GM12891 (cell line): ENCODE data around the gene FARP1.

Source experiments
- POLR2A ChIP-seq: IDR thresholded peaks from 2 replicates; pipeline ENCODE4 v1.6.1; 2011; ENCODE audit warnings: low read depth, low read length, control low read depth
- POLR2AphosphoS5 ChIP-seq: IDR thresholded peaks from 2 replicates; pipeline ENCODE4 v1.6.1; 2011; ENCODE audit warnings: low read depth, low read length, control low read depth
- SPI1 ChIP-seq: IDR thresholded peaks from 2 replicates; pipeline ENCODE4 v1.6.1; 2011; ENCODE audit warnings: low read depth, low read length, control low read depth
- TAF1 ChIP-seq: IDR thresholded peaks from 2 replicates; pipeline ENCODE4 v1.6.1; 2011; ENCODE audit warnings: low read depth, low read length, control low read depth

GRCh38 chr13:98272549-98272948 lies 129.7 kb downstream of the FARP1 start:
- no peak for TF ChIP-seq POLR2A
- no peak for TF ChIP-seq POLR2AphosphoS5
- TF ChIP-seq TAF1, result no peak
- TF ChIP-seq SPI1, result no peak
